TTC549 (cell line): ENCODE measurements around the gene SETDB1.

Experiments
- FAIRE-seq: peaks from 2 replicates; lab custom pipeline; 2012; peaks lifted over from hg19 to GRCh38; lab: Jason Lieb, UNC

Gene SETDB1

GRCh38 chr1:150931773-150932172, 5.6 kb downstream of the SETDB1 start:
- FAIRE-seq = peak; percentile 15

DNA sequence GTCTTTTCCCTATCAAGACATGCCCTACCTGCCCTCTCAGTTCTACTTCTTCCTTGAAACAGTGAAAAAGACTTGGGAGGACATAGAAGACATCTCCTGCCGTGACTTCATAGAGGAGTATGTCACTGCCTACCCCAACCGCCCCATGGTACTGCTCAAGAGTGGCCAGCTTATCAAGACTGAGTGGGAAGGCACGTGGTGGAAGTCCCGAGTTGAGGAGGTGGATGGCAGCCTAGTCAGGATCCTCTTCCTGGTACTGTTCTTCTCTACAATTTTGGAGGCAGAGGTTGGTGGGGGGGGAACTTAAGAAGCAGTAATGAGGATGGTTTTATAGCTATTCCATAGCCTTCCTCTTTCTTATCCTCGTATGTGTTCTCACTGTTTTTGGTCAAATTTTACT, 18.7 kb downstream of the SETDB1 start:
- FAIRE-seq = no peak

- FAIRE-seq = no peak
Measured at GRCh38 chr1:150954708-150955107, 28.5 kb downstream of the SETDB1 start.

- FAIRE-seq = no peak
Measured at GRCh38 chr1:150955280-150955679, 29.1 kb downstream of the SETDB1 start.

GRCh38 chr1:150957666-150958065, 31.5 kb downstream of the SETDB1 start:
- FAIRE-seq = no peak

GRCh38 chr1:150960646-150961045, 34.5 kb downstream of the SETDB1 start:
- no peak for FAIRE-seq

- FAIRE-seq = no peak
Measured at GRCh38 chr1:150961756-150962155, 35.6 kb downstream of the SETDB1 start.

DNA sequence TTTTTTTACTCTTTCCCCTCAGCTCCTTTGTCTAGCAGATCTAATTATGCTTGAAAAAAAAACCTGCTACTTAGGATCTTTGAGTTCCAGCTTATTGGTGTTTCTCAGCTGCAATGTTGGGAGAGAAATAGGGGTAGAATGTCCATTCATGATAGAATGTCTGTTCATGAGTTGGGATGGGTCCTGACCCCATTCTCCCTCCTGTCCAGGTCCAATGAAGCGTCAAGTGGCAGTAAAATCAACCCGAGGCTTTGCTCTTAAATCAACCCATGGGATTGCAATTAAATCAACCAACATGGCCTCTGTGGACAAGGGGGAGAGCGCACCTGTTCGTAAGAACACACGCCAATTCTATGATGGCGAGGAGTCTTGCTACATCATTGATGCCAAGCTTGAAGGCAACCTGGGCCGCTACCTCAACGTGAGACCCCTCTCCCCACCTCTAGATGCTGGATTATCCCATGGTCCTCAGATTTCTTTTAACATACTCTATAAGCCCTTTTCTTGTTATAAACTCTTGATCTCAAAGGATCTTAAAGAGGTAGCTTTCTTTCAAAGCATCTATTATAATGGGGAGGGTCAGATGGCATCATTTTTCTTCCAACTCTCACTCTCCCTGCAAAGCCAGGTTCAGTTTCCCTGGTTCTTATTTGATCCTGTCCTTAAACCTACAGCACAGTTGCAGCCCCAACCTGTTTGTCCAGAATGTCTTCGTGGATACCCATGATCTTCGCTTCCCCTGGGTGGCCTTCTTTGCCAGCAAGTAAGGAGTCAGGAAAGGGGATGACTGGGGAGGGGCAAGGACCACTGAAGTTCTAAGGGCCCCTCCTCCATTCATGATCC, 37.4 kb downstream of the SETDB1 start:
- FAIRE-seq = no peak

DNA sequence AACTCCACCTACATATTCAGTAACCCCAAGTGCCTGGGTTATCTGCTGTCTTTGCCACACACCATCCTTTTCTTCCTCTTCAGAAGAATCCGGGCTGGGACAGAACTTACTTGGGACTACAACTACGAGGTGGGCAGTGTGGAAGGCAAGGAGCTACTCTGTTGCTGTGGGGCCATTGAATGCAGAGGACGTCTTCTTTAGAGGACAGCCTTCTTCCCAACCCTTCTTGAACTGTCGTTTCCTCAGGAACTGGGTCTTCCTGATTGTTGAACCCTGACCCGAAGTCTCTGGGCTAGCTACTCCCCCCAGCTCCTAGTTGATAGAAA, 38.0 kb downstream of the SETDB1 start:
- no peak for FAIRE-seq

GRCh38 chr1:150965605-150966004, 39.4 kb downstream of the SETDB1 start:
- FAIRE-seq = no peak

GRCh38 chr1:150966011-150966410, 39.8 kb downstream of the SETDB1 start:
- FAIRE-seq = no peak

DNA sequence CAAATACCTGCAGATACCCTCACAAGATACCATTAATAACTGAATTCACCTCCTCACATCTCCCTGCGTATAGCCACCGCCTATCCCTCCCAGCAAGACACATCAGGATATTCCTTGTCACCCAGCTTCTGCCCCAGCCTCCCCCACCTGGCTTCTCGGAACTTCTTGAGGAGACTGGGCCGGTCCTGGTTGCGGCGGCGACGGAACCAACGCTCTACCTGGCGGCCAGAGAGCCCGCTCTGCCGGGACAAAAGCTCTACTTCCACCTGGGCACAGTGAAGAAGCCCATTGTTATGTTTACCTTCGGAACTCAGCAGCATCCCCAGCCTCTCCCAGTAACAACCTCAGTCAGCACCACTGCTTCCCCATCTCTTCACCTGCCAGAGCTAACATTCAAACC, 41.8 kb downstream of the SETDB1 start:
- no peak for FAIRE-seq

DNA sequence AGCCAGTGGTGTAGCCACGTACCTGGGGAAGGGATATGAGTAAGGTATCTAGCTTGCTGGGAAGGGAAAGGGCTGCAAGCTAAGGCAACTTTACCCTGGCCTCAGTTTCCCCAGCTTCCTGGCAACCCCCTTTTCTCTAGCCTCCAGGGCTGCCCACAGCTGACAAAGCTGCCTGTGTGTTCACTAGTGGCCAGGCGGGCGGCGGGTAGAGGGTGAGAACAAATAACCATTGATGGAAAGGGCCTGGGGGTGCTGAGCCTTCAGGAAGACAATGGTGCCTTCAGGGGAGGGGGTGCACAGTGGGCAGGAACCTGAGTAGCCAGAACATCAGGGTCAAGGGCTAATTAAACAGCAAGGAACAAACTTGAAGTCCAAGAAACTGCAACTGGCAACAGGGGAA, 42.3 kb downstream of the SETDB1 start:
- no peak for FAIRE-seq

DNA sequence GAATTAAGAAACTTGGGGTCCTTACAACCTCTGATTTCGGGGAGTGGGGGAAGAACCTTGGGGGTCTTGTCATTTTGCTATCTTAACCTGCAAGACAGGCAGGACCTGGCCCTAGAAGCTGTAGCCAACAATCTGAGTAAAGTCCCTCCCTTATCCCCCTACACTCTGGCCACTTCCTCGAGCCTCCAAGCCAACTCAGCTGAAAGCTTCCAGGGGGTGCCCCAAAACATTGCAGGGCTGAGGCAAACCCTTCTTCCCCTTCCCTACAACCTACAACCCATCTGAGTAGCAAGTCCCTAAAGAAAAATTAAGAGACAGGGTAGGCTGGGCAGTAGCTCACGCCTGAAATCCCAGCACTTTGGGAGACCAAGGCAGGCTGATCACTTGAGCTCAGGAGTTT, 43.5 kb downstream of the SETDB1 start:
- no peak for FAIRE-seq

DNA sequence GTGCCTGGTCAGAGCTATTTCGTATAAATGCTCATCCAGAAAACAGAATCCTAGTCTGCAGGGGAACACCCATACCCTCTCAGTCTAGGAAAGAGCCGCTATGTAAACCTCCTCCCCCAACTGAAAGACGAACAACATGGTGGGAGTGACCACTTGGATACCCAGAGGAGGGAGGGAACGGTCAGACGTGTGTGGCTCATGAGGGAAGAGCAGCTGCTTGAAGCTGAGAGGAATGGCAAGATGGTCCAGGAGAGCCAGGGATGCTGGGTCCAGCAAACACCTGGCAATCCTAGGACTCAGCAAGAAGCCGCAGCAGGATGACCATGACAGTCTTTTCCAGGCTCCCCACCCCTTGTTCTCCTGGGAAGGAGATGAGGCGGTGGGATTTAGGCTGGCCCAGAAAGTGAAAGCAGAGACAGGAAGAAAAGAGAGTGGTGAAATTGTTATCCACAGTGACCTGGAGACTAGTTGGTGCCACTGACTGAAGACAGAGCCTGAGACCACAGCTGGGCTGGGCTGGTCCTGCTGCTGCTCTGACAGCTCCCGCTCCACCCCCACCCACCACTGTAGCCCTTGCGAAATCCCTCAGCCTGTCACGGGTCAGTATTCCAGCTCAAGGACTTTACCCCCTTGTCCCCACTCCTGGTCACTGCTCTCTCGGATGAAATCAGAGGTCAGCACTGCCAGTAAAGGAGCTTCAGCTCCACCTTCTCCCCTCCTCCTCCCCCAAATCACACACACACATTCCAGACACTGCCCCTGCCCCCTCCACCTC, 44.8 kb downstream of the SETDB1 start:
- no peak for FAIRE-seq

GRCh38 chr1:150971583-150972416, 45.6 kb downstream of the SETDB1 start:
- FAIRE-seq = no peak

- FAIRE-seq = no peak
Measured at GRCh38 chr1:150972417-150972940, 46.3 kb downstream of the SETDB1 start.

GRCh38 chr1:150973258-150973835, 47.2 kb downstream of the SETDB1 start:
- FAIRE-seq = no peak

GRCh38 chr1:150973836-150974579, 47.8 kb downstream of the SETDB1 start:
- FAIRE-seq = no peak

DNA sequence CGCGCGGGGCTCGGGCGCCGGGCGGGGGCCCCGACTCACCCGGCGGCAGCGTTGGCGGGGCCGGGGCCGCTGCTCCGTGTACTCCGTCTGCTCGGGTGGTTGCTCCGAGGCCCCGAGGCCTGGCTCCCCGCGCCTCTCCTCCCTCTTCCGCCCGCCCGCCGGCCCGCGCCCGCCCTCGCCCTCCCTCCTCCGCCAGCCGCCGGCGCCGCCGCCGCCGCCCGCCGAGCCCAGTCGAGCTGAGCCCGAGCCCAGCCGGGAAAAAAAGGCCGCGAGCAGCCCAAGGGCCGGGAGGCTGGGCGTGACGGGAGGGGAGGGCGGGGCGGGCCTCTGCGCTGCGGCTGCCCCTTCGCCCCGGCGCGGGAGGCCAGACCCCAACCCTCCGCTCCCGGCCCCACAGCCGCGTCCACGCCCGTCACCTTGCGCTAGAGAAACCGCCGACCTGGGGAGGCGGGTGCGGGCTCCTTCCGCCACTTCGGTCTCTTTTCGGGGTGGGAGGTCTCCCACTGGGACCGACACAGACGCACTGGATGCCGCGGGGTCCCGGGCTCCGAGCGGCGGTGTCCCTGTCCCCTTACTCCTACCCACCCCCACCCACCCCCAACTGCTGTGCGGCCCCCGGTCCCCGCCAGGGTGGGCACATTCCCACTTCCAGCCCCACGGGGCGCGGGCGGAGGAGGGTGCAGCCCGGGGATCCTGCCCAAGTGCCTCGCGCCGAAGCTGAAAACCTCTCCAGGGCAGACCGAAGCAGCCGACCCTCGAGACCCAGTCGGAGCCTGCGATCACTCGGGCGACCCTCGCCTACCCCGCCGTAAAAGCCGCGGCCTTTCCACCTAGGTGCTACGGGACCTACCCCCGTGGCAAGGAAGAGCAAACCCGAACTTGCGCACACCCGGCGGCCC, 48.7 kb downstream of the SETDB1 start, which contains the start of gene CERS2:
TSS of gene CERS2 (minus strand) at position 256 of the 899 bp plus-strand sequence. CDS start 5,745 bp downstream, outside the sequence.
- FAIRE-seq = no peak
